HG02571 (cell line): ENCODE data around the gene BTRC.
"Not testable (repeated sequence)": the region's sequence is repeated elsewhere in the genome, so short reads cannot be mapped to it uniquely, and the experiment has no call there.

Experiments used
- ATAC-seq: cut with Tn5 transposase; IDR thresholded peaks from one replicate; pipeline ENCODE4 v1.9.1; 2021; ENCODE audit warnings: mild to moderate bottlenecking, moderate library complexity; ENCODE audit not compliant: unreplicated experiment

The BTRC gene

GRCh38 chr10:101341438-101341837, 12.5 kb upstream of the BTRC start:
- ATAC-seq, result no peak

- ATAC-seq, result no peak
Observed at GRCh38 chr10:101346177-101346576, 7.8 kb upstream of the BTRC start.

GRCh38 chr10:101351017-101351416, 2.9 kb upstream of the BTRC start:
- ATAC-seq, result no peak

- ATAC-seq, result no peak
Observed at GRCh38 chr10:101351477-101351876, 2.5 kb upstream of the BTRC start.

- not testable (repeated sequence) for ATAC-seq
Observed at GRCh38 chr10:101352857-101353256, 1.1 kb upstream of the BTRC start.

- no peak for ATAC-seq
Observed at GRCh38 chr10:101354328-101355071, 535 bp downstream of the BTRC start.

GRCh38 chr10:101355072-101355706, 1.2 kb downstream of the BTRC start:
- no peak for ATAC-seq

GRCh38 chr10:101356132-101356531, 2.2 kb downstream of the BTRC start:
- no peak for ATAC-seq

- no peak for ATAC-seq
Observed at GRCh38 chr10:101357958-101358357, 4.0 kb downstream of the BTRC start.

- no peak for ATAC-seq
Observed at GRCh38 chr10:101358706-101359300, 4.8 kb downstream of the BTRC start.

GRCh38 chr10:101360090-101360489, 6.1 kb downstream of the BTRC start:
- not testable (repeated sequence) for ATAC-seq

- not testable (repeated sequence) for ATAC-seq
Observed at GRCh38 chr10:101360841-101361240, 6.9 kb downstream of the BTRC start.

GRCh38 chr10:101363850-101364400, 10.0 kb downstream of the BTRC start:
- no peak for ATAC-seq

GRCh38 chr10:101364721-101365120, 10.8 kb downstream of the BTRC start:
- no peak for ATAC-seq

- ATAC-seq, result no peak
Observed at GRCh38 chr10:101367569-101368453, 13.8 kb downstream of the BTRC start.

- no peak for ATAC-seq
Observed at GRCh38 chr10:101373063-101373462, 19.1 kb downstream of the BTRC start.

GRCh38 chr10:101373993-101374392, 20.0 kb downstream of the BTRC start:
- ATAC-seq, result not testable (repeated sequence)

- no peak for ATAC-seq
Observed at GRCh38 chr10:101375076-101375475, 21.1 kb downstream of the BTRC start.

- ATAC-seq, result no peak
Observed at GRCh38 chr10:101379663-101380352, 25.8 kb downstream of the BTRC start.

GRCh38 chr10:101380353-101381017, 26.5 kb downstream of the BTRC start:
- no peak for ATAC-seq
